CD14-positive monocyte (primary cell): ENCODE measurements around the gene ALDH1A3. TPM values are rescaled to one million over a fixed set of nuclear protein-coding genes. Genes with fewer than 3 reads are reported as not detected.

Source experiments
- DNase-seq, 3 donors: peaks; one replicate each; pipeline ENCODE4 v3.0.0-alpha.2; 2011 to 2022
- H2AFZ ChIP-seq: 2 replicates; pipeline ENCODE4 v1.6.0; 2012; ENCODE audit warnings: mild to moderate bottlenecking, low read depth, low read length, inconsistent platforms; ENCODE audit not compliant: insufficient read depth, poor library complexity, severe bottlenecking
- H3K27ac ChIP-seq, 2 donors: 1 replicate in 1 of 2; 2 replicates in 1 of 2; pipeline ENCODE4 v1.5.1; 2012 to 2013; ENCODE audit warnings: low read length in 2 of 2, control low read depth in 1 of 2, inconsistent platforms in 1 of 2, low read depth in 1 of 2, mild to moderate bottlenecking in 1 of 2
- H3K27me3 ChIP-seq, 2 donors: one replicate each; pipeline versions ENCODE4 v1.6.0 to v1.6.1; 2011 to 2013; ENCODE audit warnings: low read length in 2 of 2; ENCODE audit not compliant: control insufficient read depth in 2 of 2, insufficient read depth in 2 of 2
- H3K36me3 ChIP-seq, 2 donors: replicated peaks in 1 of 2; 1 replicate in 1 of 2; 2 replicates in 1 of 2; pipeline versions ENCODE4 v1.5.1 to v1.6.1; 2012 to 2013; ENCODE audit warnings: low read length in 2 of 2, control low read depth in 1 of 2, inconsistent platforms in 1 of 2, mild to moderate bottlenecking in 1 of 2; ENCODE audit not compliant: insufficient read depth in 2 of 2, control insufficient read depth in 1 of 2
- H3K4me1 ChIP-seq, 2 donors: 1 replicate in 1 of 2; 2 replicates in 1 of 2; pipeline versions ENCODE4 v1.5.1 to v1.6.1; 2012 to 2013; ENCODE audit warnings: low read length in 2 of 2, control low read depth in 1 of 2, inconsistent platforms in 1 of 2, mild to moderate bottlenecking in 1 of 2, moderate library complexity in 1 of 2; ENCODE audit not compliant: insufficient read depth in 2 of 2, control insufficient read depth in 1 of 2
- H3K4me2 ChIP-seq: replicated peaks from 2 replicates; pipeline ENCODE3; 2012; ENCODE audit warnings: low read length, moderate library complexity, mild to moderate bottlenecking; ENCODE audit not compliant: poor library complexity, severe bottlenecking; ENCODE audit errors: extremely low read depth
- H3K4me3 ChIP-seq, 3 experiments: fragments of 200-600 bp in 1 of 3; sonication (generic) in 1 of 3; replicated peaks in 1 of 3; 1 replicate in 2 of 3; 2 replicates in 1 of 3; pipeline ENCODE4 v1.5.1; 2011 to 2013; ENCODE audit warnings: low read length in 3 of 3, mild to moderate bottlenecking in 3 of 3, control low read depth in 2 of 3, low read depth in 2 of 3, inconsistent platforms in 1 of 3, moderate library complexity in 1 of 3
- H3K79me2 ChIP-seq: 2 replicates; pipeline ENCODE4 v1.6.0; 2012; ENCODE audit warnings: mild to moderate bottlenecking, control low read depth, inconsistent platforms, low read length, moderate library complexity; ENCODE audit not compliant: insufficient read depth
- H3K9ac ChIP-seq: 2 replicates; pipeline ENCODE4 v1.6.0; 2017; ENCODE audit warnings: low read length, mild to moderate bottlenecking; ENCODE audit not compliant: insufficient read depth, poor library complexity, severe bottlenecking
- H3K9me3 ChIP-seq, 2 donors: replicated peaks in 1 of 2; 1 replicate in 1 of 2; 2 replicates in 1 of 2; pipeline versions ENCODE4 v1.5.1 to v1.6.1; 2012 to 2013; ENCODE audit warnings: low read length in 2 of 2, control low read depth in 1 of 2; ENCODE audit not compliant: control insufficient read depth in 1 of 2, insufficient read depth in 1 of 2
- H4K20me1 ChIP-seq: 2 replicates; pipeline ENCODE4 v1.6.0; 2012; ENCODE audit warnings: mild to moderate bottlenecking, low read length, control low read depth, moderate library complexity; ENCODE audit not compliant: insufficient read depth
- H3K27ac Mint-ChIP-seq, 7 donors: one replicate each; pipeline ENCODE4 v1.8.0; 2020; ENCODE audit warnings: mild to moderate bottlenecking in 7 of 7, mixed read lengths in 7 of 7, moderate library complexity in 6 of 7, inconsistent platforms in 2 of 7
- H3K27me3 Mint-ChIP-seq, 3 donors: one replicate each; pipeline ENCODE4 v1.8.0; 2021 to 2022; ENCODE audit warnings: low read depth in 3 of 3, mild to moderate bottlenecking in 3 of 3, mixed read lengths in 3 of 3, moderate library complexity in 3 of 3, inconsistent platforms in 1 of 3
- H3K36me3 Mint-ChIP-seq, 2 donors: one replicate each; pipeline ENCODE4 v1.8.0; 2020; ENCODE audit warnings: mixed read lengths in 2 of 2, inconsistent platforms in 1 of 2, mild to moderate bottlenecking in 1 of 2
- H3K4me1 Mint-ChIP-seq: one replicate; pipeline ENCODE4 v1.8.0; 2020; ENCODE audit warnings: mild to moderate bottlenecking, mixed read lengths
- H3K4me3 Mint-ChIP-seq, 2 donors: one replicate each; pipeline ENCODE4 v1.8.0; 2020; ENCODE audit warnings: mild to moderate bottlenecking in 2 of 2, mixed read lengths in 2 of 2, moderate library complexity in 1 of 2
- H3K9me3 Mint-ChIP-seq, 7 donors: one replicate each; pipeline ENCODE4 v1.8.0; 2020 to 2022; ENCODE audit warnings: mixed read lengths in 7 of 7, mild to moderate bottlenecking in 6 of 7, moderate library complexity in 6 of 7, inconsistent platforms in 2 of 7
- CTCF ChIP-seq: fragments of 200-600 bp; IDR thresholded peaks from one replicate; pipeline ENCODE4 v1.8.0; 2022; ENCODE audit warnings: antibody characterized with exemption, mild to moderate bottlenecking
- WGBS: methylation state at CpG from one replicate; pipeline ENCODE4 v1.1.5; 2013; ENCODE audit warnings: missing lambda C conversion rate; ENCODE audit not compliant: insufficient coverage; 5-methylcytosine and 5-hydroxymethylcytosine counted together
- intact Hi-C, 2 donors: fragments of 100-400 bp; cut with micrococcal nuclease; formaldehyde crosslinking; loops; one replicate each; pipeline versions ENCODE4 v1.15.0 to v1.15.1; 2023
- polyA plus RNA-seq, 3 donors: library from polyadenylated mRNA; depleted of rRNA in 1 of 3; unstranded in 2 of 3; stranded (reverse) in 1 of 3; fragments of 300-500 nt in 2 of 3; fragments of >200 nt in 1 of 3; fragmentation: Illumina TruSeq in 2 of 3; gene quantifications; 1 replicate in 2 of 3; 2 replicates in 1 of 3; pipeline ENCODE4 v1.2.3, GENCODE V29; 2012 to 2021

ALDH1A3 gene
- polyA plus RNA-seq, 3 donors: not detected

- intact Hi-C loops: loop anchor here in 1 of 2 donors (10.0 kb wide), 1 partner anchor 329 kb away; the partner anchor contains the start of gene CHSY1
- WGBS: no CpG with 5 or more reads among the region's 8 CpGs
- H3K4me1 Mint-ChIP-seq: peaks cover 37% of the 10 kb centered on the region
- H3K27ac ChIP-seq: no peak overlapping the region
- peaks cover 59 to 70% of the 10 kb centered on the region in 2 donors for H3K36me3 ChIP-seq
- no peak overlapping the region for H3K9ac ChIP-seq
- H3K9me3 ChIP-seq: no peaks in the 10 kb centered on the region
- no peak for TF ChIP-seq CTCF
- H3K4me1 ChIP-seq: peaks cover 28% of the 10 kb centered on the region in 2 donors
- H3K4me2 ChIP-seq: no peak overlapping the region
- no peaks in the 10 kb centered on the region for H3K9me3 Mint-ChIP-seq
- H3K4me3 Mint-ChIP-seq: no peak overlapping the region
- no peak for DNase-seq
- H3K27ac Mint-ChIP-seq: peak overlapping the region in 2 of 7 donors; percentile 34 to 40
- no peak overlapping the region for H2AFZ ChIP-seq
- peaks cover 65 to 76% of the 10 kb centered on the region in 2 donors for H3K36me3 Mint-ChIP-seq
- H4K20me1 ChIP-seq: peaks cover 53% of the 10 kb centered on the region
- peaks cover 67% of the 10 kb centered on the region for H3K79me2 ChIP-seq
- peaks cover 0 to 4% (median 1%) of the 10 kb centered on the region in 3 donors for H3K27me3 Mint-ChIP-seq
- no peaks in the 10 kb centered on the region for H3K27me3 ChIP-seq
- H3K4me3 ChIP-seq: no peak overlapping the region
Observed at GRCh38 chr15:100925480-100925879, 45.8 kb downstream of the ALDH1A3 start.

GRCh38 chr15:100926258-100926657 is 46.6 kb downstream of the ALDH1A3 start:
- TF ChIP-seq CTCF: no peak
- peak in 1 of 3 donors; percentile 15 for DNase-seq
- H3K9me3 Mint-ChIP-seq: no peaks in the 10 kb centered on the region
- peaks cover 65 to 77% of the 10 kb centered on the region in 2 donors for H3K36me3 Mint-ChIP-seq
- intact Hi-C loops: loop anchor here in 1 of 2 donors (10.0 kb wide), 1 partner anchor 329 kb away; the partner anchor contains the start of gene CHSY1
- peaks cover 30% of the 10 kb centered on the region for H3K4me1 Mint-ChIP-seq
- Histone ChIP-seq H3K36me3 (peaks cover 60 to 76% of the 10 kb centered on the region in 2 donors), H3K4me3 (no peak overlapping the region), H4K20me1 (peaks cover 46% of the 10 kb centered on the region), H3K4me2 (no peak overlapping the region), H3K27me3 (no peaks in the 10 kb centered on the region), H3K4me1 (peaks cover 21% of the 10 kb centered on the region in 2 donors), H3K9me3 (no peaks in the 10 kb centered on the region), H2AFZ (no peak overlapping the region), H3K79me2 (peaks cover 59% of the 10 kb centered on the region), H3K27ac (no peak overlapping the region), H3K9ac (no peak overlapping the region)
- no peak overlapping the region for H3K27ac Mint-ChIP-seq
- peaks cover 0 to 4% (median 1%) of the 10 kb centered on the region in 3 donors for H3K27me3 Mint-ChIP-seq
- WGBS: 97% methylated on average over 5 of the region's 11 CpGs
- H3K4me3 Mint-ChIP-seq: no peak overlapping the region
